Measurements from ENCODE around the gene ID2. TPM values are rescaled to one million over a fixed set of nuclear protein-coding genes. Genes with fewer than 3 reads are reported as not detected.

ID2 gene
- total RNA-seq, 2 experiments from 2014 or later: 238 to 242 TPM

DNA sequence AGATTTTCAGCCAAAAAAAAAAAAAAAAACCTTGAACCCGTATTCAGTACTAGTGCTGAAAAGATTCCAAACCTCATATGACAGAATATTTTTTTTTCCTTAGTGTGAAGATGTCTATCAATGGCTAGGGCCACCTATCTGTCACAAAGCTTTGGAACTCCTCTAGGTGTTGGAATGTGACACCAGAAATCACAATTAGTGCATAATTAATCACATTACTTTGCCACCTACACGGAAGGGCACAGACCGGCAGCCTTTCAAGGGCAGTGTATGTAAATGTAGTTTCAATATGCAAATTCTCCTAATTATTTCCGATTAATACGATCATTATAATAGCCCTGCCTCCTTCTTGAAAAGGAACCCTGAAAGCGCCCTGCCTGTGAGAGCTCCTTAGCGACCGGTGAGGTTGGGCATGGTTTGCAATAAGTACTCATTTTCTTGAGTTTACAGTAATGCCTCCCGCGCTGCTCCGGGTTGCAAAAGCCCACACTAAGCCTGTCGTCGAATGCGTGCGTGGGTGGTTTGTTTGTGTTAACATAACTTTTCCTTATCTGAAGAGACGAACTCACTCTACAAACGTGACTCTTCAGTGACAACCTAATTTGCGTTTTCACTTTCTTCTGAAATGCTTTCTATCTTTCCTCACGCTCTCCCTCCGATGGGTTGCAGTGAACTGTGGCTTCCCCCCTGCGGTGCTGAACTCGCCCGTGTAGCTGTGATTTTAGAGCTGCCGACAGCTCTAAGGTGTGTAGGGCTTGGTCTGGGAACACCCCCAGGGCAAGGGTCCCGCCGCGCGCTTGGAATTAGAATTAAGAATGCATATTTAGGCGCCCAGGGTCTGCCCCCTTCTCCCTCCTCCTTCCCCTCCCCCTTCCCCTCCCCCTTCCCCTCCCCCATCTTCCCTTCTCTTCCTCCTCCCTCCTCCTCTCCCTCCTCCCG is 765 bp upstream of the ID2 start:
- Mint-ChIP-seq H3K27me3 (peaks cover 26% of the 10 kb centered on the region), H3K4me1 (ENCODE audit: low read depth) (peaks cover 55% of the 10 kb centered on the region)
- H3K27me3 ChIP-seq (ENCODE audit: control insufficient read depth in 1 of 2, insufficient read depth in 2 of 2, low read length in 2 of 2): peaks cover 21 to 32% of the 10 kb centered on the region in 2 experiments

DNA sequence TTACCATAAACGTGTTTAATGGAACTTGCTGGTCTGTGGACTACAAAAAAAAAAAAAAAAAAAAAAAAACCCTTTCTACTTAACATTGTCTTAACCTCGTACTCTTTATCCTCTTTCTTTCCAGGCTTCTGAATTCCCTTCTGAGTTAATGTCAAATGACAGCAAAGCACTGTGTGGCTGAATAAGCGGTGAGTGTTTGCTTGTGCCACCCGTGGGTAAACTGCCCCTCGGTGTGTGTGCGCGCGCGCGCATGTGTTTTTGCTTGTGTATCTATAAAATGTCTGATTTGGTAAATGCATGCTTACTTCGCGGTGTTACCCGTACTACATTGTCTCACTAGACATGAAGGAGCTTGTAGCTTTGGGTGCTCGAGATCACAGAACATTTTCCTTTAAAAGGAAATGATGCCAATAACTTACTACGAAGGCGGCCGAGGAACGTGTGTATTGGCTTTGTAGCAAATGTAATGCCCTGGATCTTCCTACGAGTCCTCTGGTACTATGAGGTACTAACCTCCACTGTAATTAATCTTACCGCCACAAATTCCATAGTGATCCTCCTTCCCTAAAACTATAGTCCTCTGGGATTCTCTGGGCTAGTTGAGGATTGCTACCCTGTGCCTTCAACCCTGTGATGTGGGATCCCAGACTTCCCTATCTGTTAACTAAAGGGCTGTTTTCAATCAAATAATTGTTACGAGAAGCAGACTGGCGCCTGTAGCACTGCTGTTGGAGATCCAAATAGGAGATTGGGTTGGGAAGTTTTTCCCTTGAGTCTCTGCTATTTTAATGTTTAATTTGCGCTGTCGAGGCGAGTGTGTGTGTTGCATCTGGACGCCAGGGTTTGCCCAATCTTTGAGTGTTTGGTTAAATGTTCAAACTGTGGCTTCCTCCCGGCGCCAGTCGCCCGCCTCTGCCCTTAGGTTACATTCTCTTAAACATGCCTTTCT is 1.1 kb downstream of the ID2 start:
- H3K27me3 Mint-ChIP-seq: peaks cover 11% of the 10 kb centered on the region
- ATAC-seq (ENCODE audit: poor library complexity): peak; percentile 10

More for the DNA sequence above, 765 bp upstream of the ID2 start:
- ATAC-seq (ENCODE audit: poor library complexity) (peak; percentile 12), DNase-seq (peak in 13 of 14 experiments; percentile 29 to 84 (median 52))
- CTCF ChIA-PET: interaction anchor here (0.7 to 1.1 kb wide), 2 partner anchors 137 to 1254 kb away, joined by 3 read pairs; no protein-coding TSS in a partner anchor
- POLR2A ChIA-PET: interaction anchor here (0.6 to 3.9 kb wide), 48 partner anchors 9 to 1815 kb away, joined by 3 to 53 read pairs (median 5); partner anchors contain the start of genes CMPK2 and RSAD2
- Histone ChIP-seq H3K4me3 (ENCODE audit: low read length) (peak overlapping the region; percentile 74), H3K36me3 (ENCODE audit: insufficient read depth, low read length) (no peaks in the 10 kb centered on the region), H3K9me3 (ENCODE audit: control insufficient read depth in 1 of 2, insufficient read depth in 1 of 2, low read length in 2 of 2) (peaks cover 2 to 10% of the 10 kb centered on the region in 2 experiments), H3K27ac (ENCODE audit: low read depth in 1 of 2, low read length in 2 of 2) (peak overlapping the region; percentile 37 to 52), H3K4me1 (ENCODE audit: insufficient read depth, low read length) (peaks cover 55% of the 10 kb centered on the region)
- H3K36me3 Mint-ChIP-seq (ENCODE audit: low read depth): peaks cover 27% of the 10 kb centered on the region
- H3K4me3 Mint-ChIP-seq: peak overlapping the region; percentile 87
- no peaks in the 10 kb centered on the region for H3K9me3 Mint-ChIP-seq
- TF ChIP-seq, protein P1, sequence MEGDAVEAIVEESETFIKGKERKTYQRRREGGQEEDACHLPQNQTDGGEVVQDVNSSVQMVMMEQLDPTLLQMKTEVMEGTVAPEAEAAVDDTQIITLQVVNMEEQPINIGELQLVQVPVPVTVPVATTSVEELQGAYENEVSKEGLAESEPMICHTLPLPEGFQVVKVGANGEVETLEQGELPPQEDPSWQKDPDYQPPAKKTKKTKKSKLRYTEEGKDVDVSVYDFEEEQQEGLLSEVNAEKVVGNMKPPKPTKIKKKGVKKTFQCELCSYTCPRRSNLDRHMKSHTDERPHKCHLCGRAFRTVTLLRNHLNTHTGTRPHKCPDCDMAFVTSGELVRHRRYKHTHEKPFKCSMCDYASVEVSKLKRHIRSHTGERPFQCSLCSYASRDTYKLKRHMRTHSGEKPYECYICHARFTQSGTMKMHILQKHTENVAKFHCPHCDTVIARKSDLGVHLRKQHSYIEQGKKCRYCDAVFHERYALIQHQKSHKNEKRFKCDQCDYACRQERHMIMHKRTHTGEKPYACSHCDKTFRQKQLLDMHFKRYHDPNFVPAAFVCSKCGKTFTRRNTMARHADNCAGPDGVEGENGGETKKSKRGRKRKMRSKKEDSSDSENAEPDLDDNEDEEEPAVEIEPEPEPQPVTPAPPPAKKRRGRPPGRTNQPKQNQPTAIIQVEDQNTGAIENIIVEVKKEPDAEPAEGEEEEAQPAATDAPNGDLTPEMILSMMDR (IDR thresholded peaks at IDR 0.05): no peak
- peak overlapping the region; percentile 89 for H3K27ac Mint-ChIP-seq
- intact Hi-C loops (cut with DNase I, micrococcal nuclease): loop anchor here (5.0 to 10.0 kb wide), 8 partner anchors 139 to 1766 kb away; partner anchors contain the start of genes KIDINS220 (in 1 of the 2) and RNF144A (in 1 of the 2)

More for the DNA sequence above, 1.1 kb downstream of the ID2 start:
- Histone ChIP-seq H3K27me3 (ENCODE audit: control insufficient read depth in 1 of 2, insufficient read depth in 2 of 2, low read length in 2 of 2) (peaks cover 3 to 13% of the 10 kb centered on the region in 2 experiments), H3K9me3 (ENCODE audit: control insufficient read depth in 1 of 2, insufficient read depth in 1 of 2, low read length in 2 of 2) (no peaks in the 10 kb centered on the region), H3K4me3 (ENCODE audit: low read length) (peak overlapping the region; percentile 77), H3K36me3 (ENCODE audit: insufficient read depth, low read length) (no peaks in the 10 kb centered on the region), H3K27ac (ENCODE audit: low read depth in 1 of 2, low read length in 2 of 2) (peak overlapping the region; percentile 26 to 39), H3K4me1 (ENCODE audit: insufficient read depth, low read length) (peaks cover 36% of the 10 kb centered on the region)
- peak in 13 of 14 experiments; percentile 20 to 73 (median 45) for DNase-seq
- Mint-ChIP-seq H3K9me3 (no peaks in the 10 kb centered on the region), H3K4me1 (ENCODE audit: low read depth) (peaks cover 44% of the 10 kb centered on the region), H3K4me3 (peak overlapping the region; percentile 99), H3K27ac (peak overlapping the region; percentile 89), H3K36me3 (ENCODE audit: low read depth) (peaks cover 27% of the 10 kb centered on the region)
- TF ChIP-seq, protein P1 (IDR thresholded peaks at IDR 0.05): no peak
- CTCF ChIA-PET: no interaction called here
- POLR2A ChIA-PET: interaction anchor here (0.7 to 3.9 kb wide), 29 partner anchors 48 to 1817 kb away, joined by 3 to 53 read pairs (median 6); partner anchors contain the start of genes CMPK2 and RSAD2
- intact Hi-C loops (cut with DNase I, micrococcal nuclease): loop anchor here (5.0 to 10.0 kb wide), 8 partner anchors 141 to 1768 kb away; partner anchors contain the start of genes KIDINS220 (in 1 of the 2) and RNF144A (in 1 of the 2)
